K562 (cell line): ENCODE data around the gene PLXNB3. TPM values are rescaled to one million over a fixed set of nuclear protein-coding genes. Genes with fewer than 3 reads are reported as not detected.
A peak's percentile ranks its signal among the peaks of the same experiment; 100 is the strongest.

Experiments
- ATAC-seq: fragments of 200-7000 bp; cut with Tn5 transposase; 3 replicates; pipeline ENCODE4 v1.9.1; 2020; ENCODE audit warnings: moderate library complexity
- BruUV-seq: library from RNA; stranded (reverse); fragments of 400-500 nt; replicated peaks from 2 replicates; lab custom pipeline; 2021; lab: Mats Ljungman, UMichigan
- CTCF ChIA-PET: fragments of 300-600 bp; formaldehyde crosslinking; extraction: SDS; loops from one replicate; lab custom pipeline; 2021; ENCODE audit warnings: low intra/inter-chr PET ratio; lab: Yijun Ruan, JAX
- POLR2A ChIA-PET: fragments of 300-600, 350-650 bp; sonication (Branson Sonifier 250); formaldehyde crosslinking; extraction: SDS; loops from one replicate; lab custom pipeline; 2021; ENCODE audit warnings: antibody characterized with exemption, inconsistent platforms; lab: Yijun Ruan, JAX
- DNase-seq, 4 experiments: peaks; one replicate each; pipeline versions ENCODE4 v3.0.0 to v3.0.0-alpha.2; 2011 to 2018; ENCODE audit warnings: low spot score in 3 of 4, mixed read lengths in 3 of 4; ENCODE audit errors: extremely low read depth in 1 of 4
- FAIRE-seq: peaks from 2 replicates; lab custom pipeline; 2011; peaks lifted over from hg19 to GRCh38; lab: Jason Lieb, UNC
- H2AFZ ChIP-seq: 2 replicates; pipeline ENCODE4 v1.6.0; 2011; ENCODE audit warnings: low read depth, low read length, control low read depth, inconsistent platforms
- H3K27ac ChIP-seq: fragments of 200-600 bp; 3 replicates; pipeline ENCODE4 v1.8.0; 2011; ENCODE audit warnings: low read depth, mild to moderate bottlenecking, control low read depth, inconsistent platforms, low read length, moderate library complexity, mixed read lengths; ENCODE audit errors: extremely low read depth
- H3K27me3 ChIP-seq, 2 experiments: fragments of 300-600 bp in 1 of 2; 2 replicates in 1 of 2; 3 replicates in 1 of 2; pipeline versions ENCODE4 v1.6.0 to v1.8.0; 2011; ENCODE audit warnings: inconsistent platforms in 2 of 2, low read length in 2 of 2, mild to moderate bottlenecking in 1 of 2, mixed read lengths in 1 of 2, moderate library complexity in 1 of 2; ENCODE audit not compliant: control insufficient read depth in 2 of 2, insufficient read depth in 2 of 2
- H3K36me3 ChIP-seq: fragments of 300-600 bp; 3 replicates; pipeline ENCODE4 v1.8.0; 2011; ENCODE audit warnings: mild to moderate bottlenecking, low read length, inconsistent platforms; ENCODE audit not compliant: control insufficient read depth, insufficient read depth
- H3K4me1 ChIP-seq, 2 experiments: fragments of 200-600 bp in 1 of 2; replicated peaks in 1 of 2; 2 replicates in 1 of 2; 3 replicates in 1 of 2; pipeline versions ENCODE4 v1.5.1 to v1.8.0; 2011; ENCODE audit warnings: inconsistent platforms in 2 of 2, low read length in 2 of 2, mild to moderate bottlenecking in 1 of 2, mixed read lengths in 1 of 2, moderate library complexity in 1 of 2; ENCODE audit not compliant: control insufficient read depth in 2 of 2, insufficient read depth in 2 of 2
- H3K4me2 ChIP-seq: 2 replicates; pipeline ENCODE4 v1.6.1; 2011; ENCODE audit warnings: low read length, control low read depth, inconsistent platforms, mixed read lengths; ENCODE audit not compliant: insufficient read depth
- H3K4me3 ChIP-seq: fragments of 200-600 bp; sonication (generic), shearing (Covaris generic); 2 replicates; pipeline ENCODE4 v1.5.1; 2016; ENCODE audit warnings: control low read depth, inconsistent platforms
- H3K79me2 ChIP-seq: fragments of 200-600 bp; 3 replicates; pipeline ENCODE4 v1.8.0; 2011; ENCODE audit warnings: low read length, inconsistent platforms; ENCODE audit not compliant: control insufficient read depth, insufficient read depth
- H3K9ac ChIP-seq, 2 experiments: 2 replicates each; pipeline versions ENCODE4 v1.6.0 to v1.6.1; 2011; ENCODE audit warnings: low read depth in 2 of 2, low read length in 2 of 2, control low read depth in 1 of 2, inconsistent platforms in 1 of 2, mild to moderate bottlenecking in 1 of 2, mixed read lengths in 1 of 2; ENCODE audit not compliant: insufficient read depth in 1 of 2
- H3K9me1 ChIP-seq: one replicate; pipeline ENCODE4 v1.6.0; 2011; ENCODE audit warnings: inconsistent platforms, mild to moderate bottlenecking, low read length, moderate library complexity; ENCODE audit not compliant: control insufficient read depth, insufficient read depth
- H3K9me3 ChIP-seq: replicated peaks from 2 replicates; pipeline ENCODE4 v1.5.1; 2011; ENCODE audit warnings: low read depth, low read length, inconsistent platforms; ENCODE audit not compliant: control insufficient read depth, insufficient read depth
- H4K20me1 ChIP-seq: replicated peaks from 2 replicates; pipeline ENCODE4 v1.6.1; 2011; ENCODE audit warnings: low read length, inconsistent platforms, mixed read lengths; ENCODE audit not compliant: control insufficient read depth, insufficient read depth
- CCNT2 ChIP-seq: IDR thresholded peaks from 2 replicates; pipeline ENCODE4 v1.6.1; 2011; ENCODE audit warnings: borderline replicate concordance, low read depth, mild to moderate bottlenecking, moderate library complexity, mixed read lengths, low read length; ENCODE audit not compliant: insufficient read length; ENCODE audit errors: extremely low read depth
- FOXM1 ChIP-seq, 2 experiments: fragments of 450-650 bp in 1 of 2; sonication (generic) in 1 of 2; formaldehyde crosslinking in 1 of 2; IDR thresholded peaks; 2 replicates each; pipeline versions ENCODE4 v1.6.1 to v1.9.0; 2017 to 2022; ENCODE audit warnings: low read depth in 2 of 2, mild to moderate bottlenecking in 2 of 2, missing genetic modification reagents in 1 of 2, moderate library complexity in 1 of 2
- HNRNPL ChIP-seq: fragments of 200-400 bp; formaldehyde crosslinking; IDR thresholded peaks from 2 replicates; pipeline ENCODE4 v1.6.1; 2017; ENCODE audit warnings: low read depth, mild to moderate bottlenecking, low read length
- LARP7 ChIP-seq: fragments of 450-650 bp; IDR thresholded peaks from 2 replicates; pipeline ENCODE4 v1.6.1; 2016
- POLR2G ChIP-seq: fragments of 200-400 bp; formaldehyde crosslinking; IDR thresholded peaks from 2 replicates; pipeline ENCODE4 v1.6.1; 2017; ENCODE audit warnings: low read depth, mild to moderate bottlenecking, antibody characterized with exemption, low read length, moderate library complexity
- WGBS: fragments of 100-300 bp; shearing (Covaris generic); methylation state at CpG from one replicate; pipeline ENCODE4 v1.1.6; 2016; ENCODE audit warnings: low coverage, mixed read lengths; ENCODE audit not compliant: insufficient coverage; ENCODE audit errors: missing lambda C conversion rate; 5-methylcytosine and 5-hydroxymethylcytosine counted together
- in situ Hi-C: fragments of 300-500 bp; cut with MboI; formaldehyde crosslinking; loops from 4 replicates; pipeline ENCODE4 v1.15.0; 2018; ENCODE audit warnings: inconsistent platforms, mixed read lengths
- intact Hi-C: fragments of 100-400 bp; cut with micrococcal nuclease; formaldehyde crosslinking; loops from 2 replicates; pipeline ENCODE4 v1.14.2; 2022
- polyA plus RNA-seq, 8 experiments: library from polyadenylated mRNA; depleted of rRNA in 4 of 8; stranded (reverse) in 5 of 8; unstranded in 3 of 8; fragments of >200 nt; fragmentation: Nextera tagmentation in 2 of 8; fragmentation: Illumina TruSeq in 1 of 8; extraction: Ambion mirVana in 2 of 8; extraction: Trizol in 1 of 8; gene quantifications; 2 replicates each; pipeline versions ENCODE4 v1.2.1 to v1.2.3, GENCODE V29; 2011 to 2014; ENCODE audit warnings: inconsistent platforms in 1 of 8, missing spikeins in 1 of 8
- total RNA-seq, 7 experiments: library from RNA; depleted of rRNA in 6 of 7; stranded (reverse); fragments of >200 nt in 6 of 7; fragmentation: Illumina TruSeq in 2 of 7; extraction: Trizol in 2 of 7; gene quantifications; 2 replicates each; pipeline versions ENCODE4 v1.2.1 to v1.2.3, GENCODE V29; 2011 to 2021; ENCODE audit warnings: low replicate concordance in 1 of 7

Gene PLXNB3
- total and polyA plus RNA-seq, 9 of the 15 experiments (the other 6 are each of a cell fraction or from before 2014, with no cell fraction given) = 0.22 to 2.0 (median 1.4) TPM; not detected in 2

DNA sequence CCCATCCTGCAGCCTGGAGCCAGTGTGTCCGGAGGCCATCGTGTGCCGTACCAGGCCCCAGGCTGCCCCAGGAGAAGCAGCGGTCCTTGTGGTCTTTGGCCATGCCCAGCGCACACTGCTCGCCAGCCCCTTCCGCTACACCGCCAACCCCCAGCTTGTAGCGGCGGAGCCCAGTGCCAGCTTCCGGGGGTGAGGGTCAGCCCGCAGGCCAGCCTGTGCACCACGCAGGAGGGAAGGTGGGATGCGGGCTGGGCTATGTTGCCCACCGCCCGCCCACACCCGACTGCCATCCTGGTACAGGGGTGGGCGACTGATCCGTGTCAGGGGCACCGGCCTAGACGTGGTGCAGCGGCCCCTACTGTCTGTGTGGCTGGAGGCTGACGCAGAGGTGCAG, 9.2 kb downstream of the PLXNB3 start:
- DNase-seq = no peak
- CTCF ChIA-PET = no interaction called here
- FAIRE-seq = no peak
- no peaks in the 10 kb centered on the region for H3K9me3 ChIP-seq
- no peaks in the 10 kb centered on the region for H3K27me3 ChIP-seq
- peaks cover 4% of the 10 kb centered on the region for H3K9me1 ChIP-seq
- intact Hi-C loops (no loop called here), in situ Hi-C loops (no loop called here)
- H3K79me2 ChIP-seq = no peaks in the 10 kb centered on the region
- H3K27ac ChIP-seq = no peak overlapping the region
- no peak overlapping the region for H3K4me2 ChIP-seq
- no peak overlapping the region for H2AFZ ChIP-seq
- no peak for TF ChIP-seq LARP7
- peak; percentile 62; the same call in 1 of the 2 replicates for TF ChIP-seq HNRNPL
- peak; percentile 54; the same call in 1 of the 2 replicates for TF ChIP-seq POLR2G
- TF ChIP-seq FOXM1 (IDR thresholded peaks at IDR 0.05; ENCODE audit: low read depth) = no peak
- TF ChIP-seq FOXM1 (CRISPR knock-in tag; IDR thresholded peaks at IDR 0.05; ENCODE audit: low read depth) = no peak
- no peak overlapping the region for H3K4me3 ChIP-seq
- no peak overlapping the region; a peak in 1 of 4 replicates for H3K9ac ChIP-seq
- BruUV-seq = no TSS peak
- peaks cover 8 to 89% of the 10 kb centered on the region in 2 experiments; a peak in 4 of 5 replicates for H3K4me1 ChIP-seq
- 86% methylated on average over 16 of the region's 23 CpGs for WGBS
- POLR2A ChIA-PET = no interaction called here
- H3K36me3 ChIP-seq = no peaks in the 10 kb centered on the region
- no peak for ATAC-seq
- H4K20me1 ChIP-seq = no peaks in the 10 kb centered on the region

DNA sequence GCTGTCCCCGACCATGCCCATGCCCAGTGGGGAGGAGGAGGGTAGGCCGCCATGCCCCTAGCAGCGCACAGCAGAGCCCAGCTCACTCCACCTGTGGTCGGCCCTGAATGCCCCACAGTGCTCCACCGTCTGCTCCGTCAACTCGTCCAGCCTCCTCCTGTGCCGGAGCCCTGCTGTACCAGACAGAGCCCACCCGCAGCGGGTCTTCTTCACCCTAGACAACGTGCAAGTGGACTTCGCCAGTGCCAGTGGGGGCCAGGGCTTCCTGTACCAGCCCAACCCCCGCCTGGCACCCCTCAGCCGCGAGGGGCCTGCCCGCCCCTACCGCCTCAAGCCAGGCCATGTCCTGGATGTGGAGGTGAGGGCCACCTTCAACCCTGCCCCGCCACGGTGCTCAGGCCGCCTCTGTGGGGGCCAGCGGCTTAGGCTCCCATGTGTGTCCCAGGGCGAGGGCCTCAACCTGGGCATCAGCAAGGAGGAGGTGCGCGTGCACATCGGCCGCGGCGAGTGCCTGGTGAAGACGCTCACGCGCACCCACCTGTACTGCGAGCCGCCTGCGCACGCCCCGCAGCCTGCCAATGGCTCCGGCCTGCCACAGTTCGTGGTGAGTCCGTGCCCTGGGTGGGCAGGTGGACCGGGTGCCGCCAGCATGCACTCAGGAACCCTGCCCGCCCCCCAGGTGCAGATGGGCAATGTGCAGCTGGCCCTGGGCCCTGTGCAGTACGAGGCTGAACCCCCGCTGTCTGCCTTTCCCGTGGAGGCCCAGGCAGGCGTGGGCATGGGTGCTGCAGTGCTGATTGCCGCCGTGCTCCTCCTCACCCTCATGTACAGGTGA, 9.9 kb downstream of the PLXNB3 start:
- H4K20me1 ChIP-seq = no peaks in the 10 kb centered on the region
- TF ChIP-seq HNRNPL (peak; percentile 51; the same call in 1 of the 2 replicates), CCNT2 (no peak)
- POLR2A ChIA-PET = no interaction called here
- no peak overlapping the region for H3K4me2 ChIP-seq
- no peak overlapping the region for H3K4me3 ChIP-seq
- peaks cover 8 to 89% of the 10 kb centered on the region in 2 experiments; a peak in 4 of 5 replicates for H3K4me1 ChIP-seq
- H3K27me3 ChIP-seq = no peaks in the 10 kb centered on the region
- CTCF ChIA-PET = no interaction called here
- ATAC-seq (no peak), FAIRE-seq (no peak), DNase-seq (no peak)
- H3K79me2 ChIP-seq = no peaks in the 10 kb centered on the region
- H3K9me1 ChIP-seq = peaks cover 4% of the 10 kb centered on the region
- intact Hi-C loops (no loop called here), in situ Hi-C loops (no loop called here)
- no peak overlapping the region for H3K9ac ChIP-seq
- no peaks in the 10 kb centered on the region for H3K36me3 ChIP-seq
- H3K9me3 ChIP-seq = no peaks in the 10 kb centered on the region
- no peak overlapping the region for H3K27ac ChIP-seq
- H2AFZ ChIP-seq = no peak overlapping the region
- no TSS peak for BruUV-seq
- 93% methylated on average over 16 of the region's 48 CpGs for WGBS
